Adrenal gland (tissue), 5 donors: ENCODE measurements around the gene PTPRN2.

Source experiments
- POLR2A ChIP-seq, 2 donors: fragments of 450-650 bp; IDR thresholded peaks; one replicate each; pipeline ENCODE4 v1.6.1; 2017; ENCODE audit warnings: antibody characterized with exemption in 2 of 2, mild to moderate bottlenecking in 2 of 2, moderate library complexity in 1 of 2
- TF ChIP-seq, protein P1 (sequence below), 6 experiments: fragments of 450-650 bp in 4 of 6; fragments of 200-600 bp in 2 of 6; sonication (generic) in 1 of 6; IDR thresholded peaks; 1 replicate in 5 of 6; 2 replicates in 1 of 6; pipeline versions ENCODE4 v1.5.1 to v1.8.0; 2016 to 2021; ENCODE audit warnings: antibody characterized with exemption in 6 of 6, mild to moderate bottlenecking in 2 of 6, moderate library complexity in 1 of 6
- donor health status: DM: no; HTN: no; CAD: no.

DNA sequence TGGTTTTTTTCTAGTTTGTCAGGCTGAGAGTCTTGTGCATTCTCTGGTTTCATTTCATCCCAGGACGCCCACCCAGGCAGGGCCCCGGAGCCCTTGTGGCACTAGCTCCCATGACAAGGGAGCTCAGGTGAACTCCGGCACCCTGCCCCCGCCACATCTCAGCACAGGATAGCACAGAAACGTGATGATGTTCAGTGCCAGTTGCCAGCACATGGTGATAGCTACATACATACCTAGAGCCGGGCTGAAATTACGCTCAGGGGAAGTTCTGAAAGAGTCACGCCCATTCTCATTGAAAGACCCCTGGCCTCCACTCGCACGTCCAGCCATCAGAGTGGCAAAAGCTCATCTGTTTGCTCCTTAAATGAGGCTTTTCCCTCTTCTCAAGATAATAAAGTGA is 273.7 kb downstream of the PTPRN2 start:
- TF ChIP-seq, protein P1, sequence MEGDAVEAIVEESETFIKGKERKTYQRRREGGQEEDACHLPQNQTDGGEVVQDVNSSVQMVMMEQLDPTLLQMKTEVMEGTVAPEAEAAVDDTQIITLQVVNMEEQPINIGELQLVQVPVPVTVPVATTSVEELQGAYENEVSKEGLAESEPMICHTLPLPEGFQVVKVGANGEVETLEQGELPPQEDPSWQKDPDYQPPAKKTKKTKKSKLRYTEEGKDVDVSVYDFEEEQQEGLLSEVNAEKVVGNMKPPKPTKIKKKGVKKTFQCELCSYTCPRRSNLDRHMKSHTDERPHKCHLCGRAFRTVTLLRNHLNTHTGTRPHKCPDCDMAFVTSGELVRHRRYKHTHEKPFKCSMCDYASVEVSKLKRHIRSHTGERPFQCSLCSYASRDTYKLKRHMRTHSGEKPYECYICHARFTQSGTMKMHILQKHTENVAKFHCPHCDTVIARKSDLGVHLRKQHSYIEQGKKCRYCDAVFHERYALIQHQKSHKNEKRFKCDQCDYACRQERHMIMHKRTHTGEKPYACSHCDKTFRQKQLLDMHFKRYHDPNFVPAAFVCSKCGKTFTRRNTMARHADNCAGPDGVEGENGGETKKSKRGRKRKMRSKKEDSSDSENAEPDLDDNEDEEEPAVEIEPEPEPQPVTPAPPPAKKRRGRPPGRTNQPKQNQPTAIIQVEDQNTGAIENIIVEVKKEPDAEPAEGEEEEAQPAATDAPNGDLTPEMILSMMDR (IDR thresholded peaks at IDR 0.05): no peak
- TF ChIP-seq POLR2A (IDR thresholded peaks at IDR 0.05): no peak
